ENCODE data around the gene MUC20.

MUC20 gene

DNA sequence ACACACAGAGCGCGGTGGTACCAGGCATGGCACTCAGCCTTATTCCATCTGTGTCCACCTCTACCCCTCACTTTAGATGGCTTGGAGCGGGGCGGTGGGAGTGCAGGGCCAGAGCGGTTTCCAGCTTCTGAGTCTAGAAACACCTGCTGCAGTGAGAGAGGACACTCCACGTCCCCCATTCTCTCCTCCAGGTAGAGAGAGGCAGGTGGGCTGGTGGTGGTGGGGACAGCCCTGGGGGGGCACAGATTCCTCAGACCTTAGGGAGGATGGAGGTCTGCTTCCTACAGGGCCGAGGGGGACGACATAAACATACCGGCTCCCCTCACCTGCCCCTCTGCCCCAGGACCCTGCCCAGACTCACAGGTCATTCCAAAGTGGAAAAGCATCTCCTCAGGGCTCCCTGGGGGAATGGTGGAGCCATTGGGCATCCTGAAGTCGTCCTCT is 40.4 kb downstream of the MUC20 start:
- peaks cover 14% of the 10 kb centered on the region for H3K36me3 ChIP-seq (ENCODE audit: insufficient read depth, insufficient read length, low read length)
- no peak for DNase-seq (ENCODE audit: low read depth, low spot score)
- H3K4me1 ChIP-seq (ENCODE audit: insufficient read depth, insufficient read length) = peaks cover 8% of the 10 kb centered on the region
- no peak overlapping the region for H3K9ac ChIP-seq (ENCODE audit: insufficient read length, low read depth)
- H3K4me3 ChIP-seq (ENCODE audit: insufficient read length, low read depth) = no peak overlapping the region
- no peaks in the 10 kb centered on the region for H3K9me3 ChIP-seq (ENCODE audit: insufficient read depth, low read length)
- TF ChIP-seq SUZ12 (IDR thresholded peaks at IDR 0.05; ENCODE audit: extremely low read depth, insufficient read depth, insufficient read length) (no peak), YY1 (IDR thresholded peaks at IDR 0.05; ENCODE audit: insufficient read depth, insufficient read length) (no peak), ZNF274 (IDR thresholded peaks at IDR 0.05; ENCODE audit: low read depth, low read length) (no peak)
- H3K27me3 ChIP-seq (ENCODE audit: insufficient read depth, insufficient read length) = no peaks in the 10 kb centered on the region

DNA sequence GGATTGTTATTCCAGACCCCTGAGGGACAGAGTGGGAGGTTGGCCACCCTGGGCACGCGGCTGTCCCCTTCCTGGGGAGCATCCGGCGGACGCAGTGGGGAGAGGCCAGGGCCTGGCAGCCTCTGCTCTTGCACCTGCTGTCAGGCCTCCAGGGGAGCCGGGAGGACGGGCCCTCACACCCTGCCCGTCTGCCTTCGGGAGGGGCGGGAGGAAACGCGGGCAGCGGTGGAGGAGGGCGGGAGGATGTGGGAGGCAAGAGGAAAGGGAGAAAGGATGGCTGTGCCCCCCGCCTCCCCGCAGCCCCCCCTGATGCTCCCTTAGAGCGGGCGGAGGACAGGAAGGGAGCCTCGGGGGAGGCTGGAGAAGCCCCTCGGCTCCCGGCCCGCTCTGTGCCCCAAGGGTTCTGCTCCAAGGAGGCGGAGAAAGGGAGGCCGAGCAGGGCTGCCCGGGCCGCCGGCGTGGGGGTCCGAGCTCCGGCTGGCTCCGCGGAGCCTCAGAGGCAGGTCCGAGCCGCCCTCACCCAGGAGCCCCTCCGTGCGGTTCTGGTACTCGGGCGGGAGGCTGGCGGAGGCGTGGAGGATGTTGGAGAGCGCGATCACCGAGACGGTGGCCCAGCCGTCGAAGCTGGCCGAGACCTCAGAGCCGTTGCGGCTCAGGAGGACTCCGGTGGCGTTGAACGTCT is 40.9 kb downstream of the MUC20 start:
- Histone ChIP-seq H3K4me1 (ENCODE audit: insufficient read depth, insufficient read length) (peaks cover 8% of the 10 kb centered on the region), H3K36me3 (ENCODE audit: insufficient read depth, insufficient read length, low read length) (peaks cover 19% of the 10 kb centered on the region), H3K4me3 (ENCODE audit: insufficient read length, low read depth) (no peak overlapping the region), H3K27me3 (ENCODE audit: insufficient read depth, insufficient read length) (no peaks in the 10 kb centered on the region), H3K9ac (ENCODE audit: insufficient read length, low read depth) (no peak overlapping the region), H3K9me3 (ENCODE audit: insufficient read depth, low read length) (no peaks in the 10 kb centered on the region)
- TF ChIP-seq ZNF274 (IDR thresholded peaks at IDR 0.05; ENCODE audit: low read depth, low read length) = no peak
- TF ChIP-seq SUZ12 (IDR thresholded peaks at IDR 0.05; ENCODE audit: extremely low read depth, insufficient read depth, insufficient read length) = no peak
- no peak for TF ChIP-seq YY1 (IDR thresholded peaks at IDR 0.05; ENCODE audit: insufficient read depth, insufficient read length)
- DNase-seq (ENCODE audit: low read depth, low spot score) = no peak

DNA sequence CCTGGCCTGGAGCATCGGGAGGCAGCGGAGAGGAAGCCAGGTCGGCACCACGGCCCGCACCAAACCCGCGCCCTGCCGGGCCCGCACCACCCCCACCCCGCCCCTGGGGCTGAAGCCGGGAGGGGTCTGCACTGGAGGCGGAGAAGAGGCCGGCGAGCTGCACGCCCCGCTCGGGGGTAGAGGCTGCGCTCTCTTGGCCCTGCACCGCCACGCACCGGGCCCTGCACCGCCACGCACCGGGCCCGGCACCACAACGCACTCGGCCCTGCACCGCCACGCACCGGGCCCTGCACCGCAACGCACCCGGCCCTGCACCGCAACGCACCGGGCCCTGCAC is 41.4 kb downstream of the MUC20 start:
- no peak for DNase-seq (ENCODE audit: low read depth, low spot score)
- no peak overlapping the region for H3K4me3 ChIP-seq (ENCODE audit: insufficient read length, low read depth)
- peaks cover 4% of the 10 kb centered on the region for H3K4me1 ChIP-seq (ENCODE audit: insufficient read depth, insufficient read length)
- no peak overlapping the region for H3K9ac ChIP-seq (ENCODE audit: insufficient read length, low read depth)
- TF ChIP-seq SUZ12 (IDR thresholded peaks at IDR 0.05; ENCODE audit: extremely low read depth, insufficient read depth, insufficient read length) (no peak), YY1 (IDR thresholded peaks at IDR 0.05; ENCODE audit: insufficient read depth, insufficient read length) (no peak), ZNF274 (IDR thresholded peaks at IDR 0.05; ENCODE audit: low read depth, low read length) (no peak)
- H3K27me3 ChIP-seq (ENCODE audit: insufficient read depth, insufficient read length) = no peaks in the 10 kb centered on the region
- H3K9me3 ChIP-seq (ENCODE audit: insufficient read depth, low read length) = no peaks in the 10 kb centered on the region
- H3K36me3 ChIP-seq (ENCODE audit: insufficient read depth, insufficient read length, low read length) = peaks cover 24% of the 10 kb centered on the region

DNA sequence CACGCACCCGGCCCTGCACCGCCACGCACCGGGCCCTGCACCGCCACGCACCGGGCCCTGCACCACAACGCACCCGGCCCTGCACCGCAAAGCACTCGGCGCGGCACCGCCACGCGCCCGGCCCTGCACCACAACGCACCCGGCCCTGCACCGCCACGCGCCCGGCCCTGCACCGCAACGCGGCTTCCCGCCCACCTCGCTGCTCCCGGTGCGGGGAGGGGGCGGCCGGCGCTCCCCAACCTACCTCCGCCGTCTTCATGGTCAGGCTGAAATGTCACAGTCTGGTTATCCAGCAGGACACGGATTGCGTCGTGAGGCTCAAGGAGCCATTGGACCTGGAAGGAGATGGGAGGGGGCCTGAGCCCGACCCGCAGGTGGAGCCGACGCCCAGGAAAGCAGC is 41.8 kb downstream of the MUC20 start:
- TF ChIP-seq SUZ12 (IDR thresholded peaks at IDR 0.05; ENCODE audit: extremely low read depth, insufficient read depth, insufficient read length) = no peak
- TF ChIP-seq YY1 (IDR thresholded peaks at IDR 0.05; ENCODE audit: insufficient read depth, insufficient read length) = no peak
- no peak for TF ChIP-seq ZNF274 (IDR thresholded peaks at IDR 0.05; ENCODE audit: low read depth, low read length)
- no peak for DNase-seq (ENCODE audit: low read depth, low spot score)
- peaks cover 4% of the 10 kb centered on the region for H3K4me1 ChIP-seq (ENCODE audit: insufficient read depth, insufficient read length)
- no peak overlapping the region for H3K4me3 ChIP-seq (ENCODE audit: insufficient read length, low read depth)
- H3K27me3 ChIP-seq (ENCODE audit: insufficient read depth, insufficient read length) = no peaks in the 10 kb centered on the region
- no peak overlapping the region for H3K9ac ChIP-seq (ENCODE audit: insufficient read length, low read depth)
- peaks cover 24% of the 10 kb centered on the region for H3K36me3 ChIP-seq (ENCODE audit: insufficient read depth, insufficient read length, low read length)
- H3K9me3 ChIP-seq (ENCODE audit: insufficient read depth, low read length) = no peaks in the 10 kb centered on the region

DNA sequence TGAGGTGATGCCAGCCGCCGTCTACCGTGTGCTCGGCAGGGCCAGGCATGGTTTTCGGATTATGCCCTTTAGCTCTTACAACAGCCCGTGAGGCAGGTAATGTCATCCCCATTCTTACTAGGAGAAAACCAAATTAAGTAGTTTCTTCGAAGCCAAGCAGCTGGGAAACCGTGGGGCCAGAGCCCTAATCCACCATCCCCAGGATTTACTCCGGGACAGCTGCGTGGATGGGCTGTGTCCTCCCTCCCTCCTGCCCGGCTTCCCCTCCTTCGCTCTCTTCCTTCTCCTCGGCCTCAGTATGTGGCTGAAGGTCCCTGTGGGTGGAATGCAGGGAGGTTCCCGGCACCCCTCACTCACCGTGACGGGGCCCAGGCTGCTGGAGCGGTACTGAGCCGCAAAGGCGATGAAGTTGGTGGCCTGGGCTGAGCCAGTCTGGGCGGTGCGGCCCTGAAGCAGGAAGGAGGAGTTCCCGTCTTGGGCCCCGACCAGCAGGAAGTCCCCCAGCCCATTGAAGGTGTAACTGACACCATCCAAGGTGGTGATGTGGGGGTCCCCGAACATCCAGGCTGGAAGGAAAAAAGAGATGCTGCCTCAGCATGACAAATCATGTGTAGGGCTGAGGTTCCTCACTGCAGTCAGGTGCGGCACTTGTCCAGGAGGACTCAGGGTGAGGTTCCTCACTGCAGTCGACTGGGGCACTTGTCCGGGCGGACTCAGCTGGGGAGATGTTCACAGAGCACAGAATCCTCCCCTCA is 42.5 kb downstream of the MUC20 start:
- peaks cover 4% of the 10 kb centered on the region for H3K4me1 ChIP-seq (ENCODE audit: insufficient read depth, insufficient read length)
- no peak overlapping the region for H3K9ac ChIP-seq (ENCODE audit: insufficient read length, low read depth)
- TF ChIP-seq YY1 (IDR thresholded peaks at IDR 0.05; ENCODE audit: insufficient read depth, insufficient read length) (no peak), SUZ12 (IDR thresholded peaks at IDR 0.05; ENCODE audit: extremely low read depth, insufficient read depth, insufficient read length) (no peak), ZNF274 (IDR thresholded peaks at IDR 0.05; ENCODE audit: low read depth, low read length) (no peak)
- H3K4me3 ChIP-seq (ENCODE audit: insufficient read length, low read depth) = no peak overlapping the region
- H3K27me3 ChIP-seq (ENCODE audit: insufficient read depth, insufficient read length) = no peaks in the 10 kb centered on the region
- no peaks in the 10 kb centered on the region for H3K9me3 ChIP-seq (ENCODE audit: insufficient read depth, low read length)
- peaks cover 20% of the 10 kb centered on the region for H3K36me3 ChIP-seq (ENCODE audit: insufficient read depth, insufficient read length, low read length)
- DNase-seq (ENCODE audit: low read depth, low spot score) = no peak

DNA sequence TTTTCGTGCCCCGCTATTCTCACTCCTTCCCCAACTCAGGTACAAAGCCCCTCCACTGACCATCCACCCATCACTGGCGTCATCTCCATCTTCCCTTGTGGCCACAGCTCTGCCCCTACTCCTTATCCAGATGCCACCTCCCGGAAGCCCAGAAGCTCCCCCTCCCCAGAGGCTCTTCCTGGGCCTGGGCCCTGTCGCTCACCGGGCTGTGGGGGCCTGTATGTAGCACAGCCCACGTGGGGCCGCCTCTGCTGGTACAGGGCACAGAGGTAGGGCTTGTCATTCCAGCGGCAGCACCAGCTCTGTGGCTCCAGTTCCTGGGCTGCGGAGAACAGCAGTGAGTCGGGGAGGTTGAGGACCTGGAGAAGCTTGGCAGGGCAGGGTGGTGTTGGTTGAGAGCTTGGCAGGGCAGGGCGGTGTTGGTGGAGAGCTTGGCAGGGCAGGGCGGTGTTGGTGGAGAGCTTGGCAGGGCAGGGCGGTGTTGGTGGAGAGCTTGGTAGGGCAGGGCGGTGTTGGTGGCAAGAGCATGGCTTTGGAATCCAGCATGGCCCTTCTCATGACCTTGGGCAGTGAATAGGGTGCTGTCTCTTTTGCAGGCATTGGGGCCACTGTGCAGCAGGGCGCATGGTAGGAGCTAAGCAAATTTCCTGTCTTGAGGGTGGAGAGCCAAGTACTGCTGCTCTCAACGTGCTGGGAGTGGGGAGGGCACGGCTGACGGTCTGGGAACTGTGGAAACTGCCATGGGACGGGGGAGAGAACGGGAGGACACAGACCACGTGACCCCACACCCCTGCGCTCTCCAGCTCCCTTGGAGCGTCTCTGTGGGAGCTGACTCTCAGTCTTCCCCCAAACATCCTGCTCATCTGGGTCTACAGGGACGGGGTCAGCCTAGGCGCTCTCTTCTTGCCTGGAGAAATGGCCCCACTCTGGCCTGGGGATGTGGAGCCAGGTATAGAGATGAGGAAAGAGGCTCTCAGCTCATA is 43.4 kb downstream of the MUC20 start:
- TF ChIP-seq SUZ12 (IDR thresholded peaks at IDR 0.05; ENCODE audit: extremely low read depth, insufficient read depth, insufficient read length) = no peak
- no peak for TF ChIP-seq ZNF274 (IDR thresholded peaks at IDR 0.05; ENCODE audit: low read depth, low read length)
- no peak for TF ChIP-seq YY1 (IDR thresholded peaks at IDR 0.05; ENCODE audit: insufficient read depth, insufficient read length)
- Histone ChIP-seq H3K27me3 (ENCODE audit: insufficient read depth, insufficient read length) (no peaks in the 10 kb centered on the region), H3K9ac (ENCODE audit: insufficient read length, low read depth) (no peak overlapping the region), H3K4me3 (ENCODE audit: insufficient read length, low read depth) (no peak overlapping the region), H3K4me1 (ENCODE audit: insufficient read depth, insufficient read length) (peaks cover 8% of the 10 kb centered on the region), H3K36me3 (ENCODE audit: insufficient read depth, insufficient read length, low read length) (peaks cover 21% of the 10 kb centered on the region), H3K9me3 (ENCODE audit: insufficient read depth, low read length) (no peaks in the 10 kb centered on the region)
- no peak for DNase-seq (ENCODE audit: low read depth, low spot score)

Data from NT2/D1 (cell line).